NCI-H524 (cell line): ENCODE data around the gene FARP1.
A peak's percentile ranks its signal among the peaks of the same experiment; 100 is the strongest.

Source experiments
- DNase-seq, 2 experiments: peaks; one replicate each; lab custom pipeline; 2025; lab: John Stamatoyannopoulos, UW

Gene FARP1

GRCh38 chr13:98332222-98332621 is 189.3 kb downstream of the FARP1 start:
- DNase-seq, result no peak

- DNase-seq, result no peak
These were observed 189.8 kb downstream of the FARP1 start for GRCh38 chr13:98332691-98333090.

DNA sequence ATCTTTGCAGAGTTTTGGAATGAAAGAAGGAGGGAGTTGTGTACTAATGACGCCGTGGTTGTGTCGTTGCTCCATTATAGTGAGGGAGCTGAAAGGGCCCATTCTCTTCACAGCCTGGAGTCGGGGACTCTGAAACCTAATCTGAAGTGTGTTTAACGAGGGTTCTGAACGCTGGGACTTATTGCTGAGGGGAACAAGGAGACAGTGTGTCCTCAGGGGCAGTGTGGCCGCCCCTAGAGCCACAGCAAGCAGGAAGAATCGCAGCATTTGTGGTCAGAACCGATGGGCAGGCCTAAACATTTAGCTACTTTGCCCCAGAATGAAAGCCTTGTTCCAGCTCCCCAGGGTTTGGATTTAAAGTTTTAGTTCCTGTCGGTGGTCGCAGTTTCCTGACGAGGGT is 190.6 kb downstream of the FARP1 start:
- DNase-seq, result no peak

DNA sequence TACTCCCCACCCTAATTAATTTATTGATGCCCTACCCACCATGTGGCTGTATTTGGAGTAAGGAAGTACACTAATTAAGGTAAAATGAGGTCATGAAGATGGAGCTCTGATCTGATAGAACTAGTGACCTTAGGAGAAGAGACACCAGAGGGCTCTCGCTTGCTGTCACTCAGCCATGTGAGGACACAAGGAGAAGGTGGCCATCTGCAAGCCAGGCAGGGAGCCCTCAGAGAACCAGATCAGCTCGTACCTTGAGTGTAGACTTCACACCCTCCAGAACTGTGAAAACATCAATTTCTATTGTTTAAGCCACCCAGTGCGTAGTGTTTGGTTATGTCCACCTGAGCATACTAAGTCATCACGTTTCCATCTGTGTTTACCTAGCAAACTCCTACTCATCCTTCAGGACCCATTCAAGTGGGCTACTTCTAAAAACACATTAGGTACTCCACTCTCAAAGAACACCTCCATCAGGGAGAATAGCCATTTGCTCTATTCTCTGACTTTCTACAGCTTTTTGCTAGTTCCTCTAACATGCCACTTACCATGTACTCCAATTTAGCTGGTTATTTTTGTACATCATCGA is 191.8 kb downstream of the FARP1 start:
- DNase-seq, result no peak

DNA sequence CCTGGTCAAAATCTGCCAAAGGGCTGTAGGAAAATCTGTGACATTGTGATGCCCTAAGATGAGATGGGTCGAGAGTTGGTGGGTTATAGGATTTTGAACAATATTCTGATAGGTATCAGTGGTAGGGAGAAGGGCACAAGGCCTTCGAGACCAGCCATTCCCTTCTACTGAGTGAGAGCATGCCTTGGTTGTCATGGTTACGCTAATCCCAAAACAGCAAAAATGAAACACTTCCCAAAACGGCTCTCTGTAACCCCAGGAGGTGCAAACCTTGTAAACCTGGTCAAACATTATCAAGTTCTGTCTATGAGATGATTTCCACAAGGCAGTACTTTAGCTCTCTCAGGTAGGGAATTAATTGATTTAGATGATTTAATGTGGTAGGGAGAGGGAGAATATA is 192.8 kb downstream of the FARP1 start:
- DNase-seq, result no peak

GRCh38 chr13:98338310-98338709 is 195.4 kb downstream of the FARP1 start:
- no peak for DNase-seq

GRCh38 chr13:98339684-98340425 is 197.0 kb downstream of the FARP1 start:
- no peak for DNase-seq

DNA sequence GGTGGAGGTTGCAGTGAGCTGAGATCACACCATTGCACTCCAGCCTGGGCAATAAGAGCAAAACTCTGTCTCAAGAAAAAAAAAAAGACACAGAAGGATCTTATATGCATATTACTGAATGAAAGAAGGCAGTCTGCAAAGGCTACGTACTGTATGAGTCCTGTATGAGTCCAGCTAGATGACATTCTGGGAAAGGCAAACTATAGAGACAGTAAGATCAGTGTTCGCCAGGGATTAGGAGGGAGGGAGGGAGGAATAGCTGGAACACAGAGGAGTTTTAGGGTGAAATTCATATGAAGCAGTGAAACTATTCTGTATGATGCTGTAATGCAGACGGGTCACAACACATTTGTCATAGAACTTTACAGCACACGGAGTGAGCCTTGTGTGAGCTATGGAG is 200.1 kb downstream of the FARP1 start:
- no peak for DNase-seq

GRCh38 chr13:98343461-98343860 is 200.6 kb downstream of the FARP1 start:
- no peak for DNase-seq

GRCh38 chr13:98344392-98344791 is 201.5 kb downstream of the FARP1 start:
- no peak for DNase-seq

GRCh38 chr13:98345107-98345935 is 202.4 kb downstream of the FARP1 start:
- peak in 1 of 2 experiments; percentile 9 for DNase-seq

DNA sequence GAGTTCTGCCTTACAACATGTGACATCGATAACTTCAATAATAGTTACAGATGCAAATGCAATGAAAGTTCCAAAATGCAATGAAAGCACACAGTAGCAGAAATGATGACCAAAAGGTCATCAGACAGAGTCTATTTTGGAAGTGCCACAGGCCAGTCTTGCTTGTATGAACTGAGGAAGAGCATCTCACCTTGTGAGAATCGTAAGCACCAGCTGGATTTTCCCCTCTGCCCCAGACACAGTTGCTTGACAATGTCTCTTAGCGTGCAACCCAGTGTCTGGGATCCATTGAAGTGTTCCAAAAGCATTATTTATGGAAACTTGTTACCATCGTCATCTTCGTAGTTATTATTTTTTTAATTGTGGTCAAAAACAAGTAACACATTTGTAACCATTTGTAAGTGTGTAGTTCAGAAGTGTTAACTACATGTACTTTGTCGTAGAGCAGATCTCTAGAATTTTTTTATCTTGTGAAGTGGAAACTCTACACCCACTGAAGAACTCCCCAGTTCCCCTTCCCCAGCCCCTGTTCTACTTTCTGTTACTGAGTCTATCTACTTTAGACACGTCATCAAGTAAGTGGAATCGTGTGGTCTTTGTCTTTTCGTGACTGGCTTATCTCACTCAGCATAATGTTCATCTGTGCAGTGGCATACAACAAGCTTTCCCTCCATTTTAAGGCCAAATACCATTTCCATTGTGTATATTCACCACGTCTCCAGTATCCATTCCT is 204.2 kb downstream of the FARP1 start:
- DNase-seq, result no peak

DNA sequence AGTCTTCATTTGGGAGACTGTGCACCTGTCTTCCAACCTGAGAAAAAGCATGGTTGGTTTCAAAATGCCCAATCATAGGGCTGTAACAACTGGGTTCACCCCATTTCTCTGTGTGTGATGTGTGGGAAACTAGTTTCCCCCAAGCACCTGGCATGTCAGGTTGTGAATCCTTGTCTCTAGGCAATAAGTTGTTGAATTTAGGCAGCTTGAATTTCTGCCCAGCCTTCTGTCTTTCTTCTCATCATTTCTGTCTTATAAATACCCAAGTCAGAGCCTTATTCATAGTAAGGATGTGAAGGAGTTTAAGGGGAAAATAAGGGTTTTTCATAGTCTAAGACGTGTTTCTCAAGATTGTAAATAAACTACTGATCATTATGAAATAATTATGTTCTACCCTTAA is 204.9 kb downstream of the FARP1 start:
- DNase-seq, result no peak

- no peak for DNase-seq
These were observed 205.7 kb downstream of the FARP1 start for GRCh38 chr13:98348466-98349200.

DNA sequence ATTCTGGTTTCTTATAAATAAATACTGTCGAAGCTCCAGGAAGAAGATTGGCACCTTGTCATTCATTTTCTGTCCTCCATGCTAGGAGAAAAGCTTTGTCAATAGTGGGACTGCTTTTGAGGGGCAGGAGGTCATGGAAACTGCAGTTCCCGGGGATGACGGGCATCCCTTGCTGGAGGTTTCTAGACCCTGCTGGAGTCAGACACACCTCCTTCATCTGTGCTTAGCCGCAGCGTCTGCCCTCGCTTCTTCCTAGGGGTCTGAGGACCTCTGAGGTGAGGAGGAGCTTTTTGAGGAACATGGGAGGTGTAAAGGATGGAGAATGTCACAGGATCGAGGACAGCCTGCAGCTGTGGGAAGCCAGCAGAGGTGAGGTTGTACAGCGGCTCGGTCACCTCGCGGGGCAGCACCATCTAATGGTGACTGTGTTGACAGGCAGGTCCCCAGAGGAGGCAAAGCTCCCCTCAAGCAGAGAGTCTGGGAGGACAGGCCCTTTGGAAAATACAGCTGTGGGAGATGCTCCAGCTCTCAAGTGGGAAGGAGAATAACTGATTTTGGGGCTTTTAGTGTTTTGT is 206.9 kb downstream of the FARP1 start:
- peak; percentile 0 to 30 for DNase-seq

GRCh38 chr13:98350746-98351330 is 207.9 kb downstream of the FARP1 start:
- DNase-seq, result no peak

DNA sequence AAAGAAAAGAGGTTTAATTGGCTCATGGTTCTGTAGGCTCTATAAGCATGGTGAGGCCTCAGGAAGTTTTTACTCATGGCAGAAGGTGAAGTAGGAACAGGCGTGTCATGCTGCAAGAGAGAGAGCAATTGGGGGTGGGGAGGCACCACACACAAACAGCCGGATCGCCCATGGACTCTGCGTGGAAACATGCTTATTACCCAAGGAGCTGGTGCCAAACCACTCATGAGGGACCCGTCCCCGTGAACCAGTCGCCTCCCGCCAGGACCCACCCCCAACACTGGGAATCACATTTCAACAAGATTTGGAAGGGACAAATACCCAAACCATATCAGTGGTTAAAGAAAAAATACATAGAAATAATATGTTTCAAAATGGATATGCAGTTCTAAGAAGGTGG is 208.7 kb downstream of the FARP1 start:
- no peak for DNase-seq

DNA sequence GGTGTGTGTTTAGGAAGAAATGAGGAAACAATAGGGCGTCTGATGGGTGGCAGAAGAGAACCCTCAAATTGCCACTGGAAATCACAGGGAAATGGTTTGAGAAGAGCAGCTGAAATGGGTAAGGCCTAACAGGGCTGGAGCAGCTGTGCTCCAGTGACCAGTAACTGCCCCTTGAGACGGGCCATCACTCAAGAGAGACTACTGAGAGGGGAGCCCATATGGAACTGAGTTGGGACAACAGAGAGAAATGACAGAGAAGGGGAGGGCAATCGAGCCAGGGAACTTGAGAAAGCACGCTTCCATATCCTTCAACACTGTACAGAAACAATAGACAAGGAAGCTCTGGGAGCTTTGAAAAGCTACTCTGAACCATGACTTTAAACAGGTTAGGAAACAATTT is 209.3 kb downstream of the FARP1 start:
- no peak for DNase-seq

- no peak for DNase-seq
These were observed 210.9 kb downstream of the FARP1 start for GRCh38 chr13:98353750-98354149.

DNA sequence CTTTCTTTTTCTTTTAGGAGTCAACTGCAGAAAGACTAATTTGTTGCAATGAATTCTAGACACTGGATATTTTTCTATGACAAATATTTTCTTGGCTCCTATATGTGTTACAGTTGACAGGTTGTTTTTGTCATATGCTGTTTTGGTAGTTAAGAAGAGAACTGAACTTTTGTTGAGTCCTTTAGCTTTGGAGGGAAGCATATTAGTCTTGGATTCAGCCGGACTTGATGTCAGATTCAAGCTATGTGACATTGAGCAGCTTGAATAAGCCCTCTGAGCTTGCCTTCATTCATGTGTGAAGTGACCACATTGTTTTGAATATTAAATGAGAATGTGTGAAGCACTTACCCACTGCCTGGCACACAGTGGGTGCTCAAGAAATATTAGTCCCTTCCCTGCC is 216.0 kb downstream of the FARP1 start:
- DNase-seq, result no peak

DNA sequence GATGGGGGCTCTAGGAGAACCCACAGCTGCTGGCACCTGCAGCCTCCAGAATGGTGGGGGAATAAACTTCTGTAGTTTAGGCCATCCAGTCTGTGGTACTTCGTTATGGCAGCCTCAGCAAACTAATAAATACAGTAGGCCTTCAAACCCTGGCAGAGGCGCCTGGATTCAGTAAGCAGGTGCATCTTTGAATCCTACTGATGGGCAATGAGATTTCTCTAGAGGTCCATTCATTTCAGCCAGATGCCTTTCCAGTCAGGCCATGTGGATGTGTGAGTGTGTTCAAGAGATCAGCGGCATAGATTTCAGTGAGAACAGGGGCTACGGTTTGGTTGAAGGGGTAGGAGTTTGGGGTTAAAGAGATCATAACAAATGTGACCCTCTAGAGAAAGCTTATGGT is 217.7 kb downstream of the FARP1 start:
- DNase-seq, result no peak
